ENCODE results near the gene NOS3.

The NOS3 gene

GRCh38 chr7:150990416-150991186, at the start of gene NOS3:
Gene NOS3 (plus strand): TSS chr7:150991017. CDS start chr7:150993804, 2,787 bp downstream.
- TF ChIP-seq CTCF (IDR thresholded peaks at IDR 0.05; ENCODE audit: insufficient read depth, low read length, poor library complexity, severe bottlenecking) = no peak
- H3K27me3 ChIP-seq (replicated peaks; ENCODE audit: control insufficient read depth, insufficient read depth, low read length) = no peaks in the 10 kb centered on the region; the same call in none of the 2 replicates
- no peak for DNase-seq (ENCODE audit: extremely low read depth, insufficient read length)
- no peaks in the 10 kb centered on the region for H3K36me3 ChIP-seq (ENCODE audit: control insufficient read depth, insufficient read depth, low read length)
- no peak within 1 kb of the TSS for H3K4me3 ChIP-seq (replicated peaks; ENCODE audit: low read depth, low read length)

- no peak overlapping the region for H3K4me3 ChIP-seq (replicated peaks; ENCODE audit: low read depth, low read length)
- no peaks in the 10 kb centered on the region for H3K36me3 ChIP-seq (ENCODE audit: control insufficient read depth, insufficient read depth, low read length)
- no peak for TF ChIP-seq CTCF (IDR thresholded peaks at IDR 0.05; ENCODE audit: insufficient read depth, low read length, poor library complexity, severe bottlenecking)
- no peaks in the 10 kb centered on the region; the same call in 1 of the 2 replicates for H3K27me3 ChIP-seq (replicated peaks; ENCODE audit: control insufficient read depth, insufficient read depth, low read length)
- DNase-seq (ENCODE audit: extremely low read depth, insufficient read length) = no peak
Measured at GRCh38 chr7:150941351-150942000, 49.3 kb upstream of the NOS3 start.

- Histone ChIP-seq H3K4me3 (replicated peaks; ENCODE audit: low read depth, low read length) (no peak overlapping the region), H3K27me3 (replicated peaks; ENCODE audit: control insufficient read depth, insufficient read depth, low read length) (no peaks in the 10 kb centered on the region; the same call in 1 of the 2 replicates), H3K36me3 (ENCODE audit: control insufficient read depth, insufficient read depth, low read length) (no peaks in the 10 kb centered on the region)
- TF ChIP-seq CTCF (IDR thresholded peaks at IDR 0.05; ENCODE audit: insufficient read depth, low read length, poor library complexity, severe bottlenecking) = no peak
- DNase-seq (ENCODE audit: extremely low read depth, insufficient read length) = no peak
Measured at GRCh38 chr7:150942001-150942590, 48.7 kb upstream of the NOS3 start.

- H3K36me3 ChIP-seq (ENCODE audit: control insufficient read depth, insufficient read depth, low read length) = no peaks in the 10 kb centered on the region
- no peak for DNase-seq (ENCODE audit: extremely low read depth, insufficient read length)
- H3K4me3 ChIP-seq (replicated peaks; ENCODE audit: low read depth, low read length) = no peak overlapping the region
- no peak for TF ChIP-seq CTCF (IDR thresholded peaks at IDR 0.05; ENCODE audit: insufficient read depth, low read length, poor library complexity, severe bottlenecking)
- no peaks in the 10 kb centered on the region; the same call in 1 of the 2 replicates for H3K27me3 ChIP-seq (replicated peaks; ENCODE audit: control insufficient read depth, insufficient read depth, low read length)
Measured at GRCh38 chr7:150942591-150943452, 48.0 kb upstream of the NOS3 start.

GRCh38 chr7:150943453-150943814, 47.4 kb upstream of the NOS3 start:
- Histone ChIP-seq H3K27me3 (replicated peaks; ENCODE audit: control insufficient read depth, insufficient read depth, low read length) (no peaks in the 10 kb centered on the region; the same call in 1 of the 2 replicates), H3K36me3 (ENCODE audit: control insufficient read depth, insufficient read depth, low read length) (no peaks in the 10 kb centered on the region), H3K4me3 (replicated peaks; ENCODE audit: low read depth, low read length) (no peak overlapping the region)
- no peak for TF ChIP-seq CTCF (IDR thresholded peaks at IDR 0.05; ENCODE audit: insufficient read depth, low read length, poor library complexity, severe bottlenecking)
- DNase-seq (ENCODE audit: extremely low read depth, insufficient read length) = no peak

Data from GM06990 (cell line).